ENCODE results near the gene ANO6.

DNA sequence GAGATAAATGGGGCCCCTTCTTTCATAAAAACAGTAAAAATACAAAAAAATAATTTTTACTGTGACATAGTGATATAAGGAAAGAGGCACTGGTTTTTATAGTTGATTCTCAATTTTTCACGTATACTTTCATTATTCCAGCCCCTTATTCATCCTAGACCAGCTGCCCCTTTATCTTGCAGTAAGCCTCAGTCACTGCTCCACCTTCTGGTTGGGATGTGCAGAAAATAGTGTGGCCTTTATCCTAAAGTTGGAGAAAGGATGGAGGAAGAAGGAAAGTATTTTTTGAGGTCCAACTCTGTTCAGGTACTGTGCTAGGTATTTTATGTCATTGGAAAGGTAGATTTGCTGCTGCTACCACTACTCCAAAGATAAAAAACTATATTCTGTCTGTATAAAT lies 172.7 kb downstream of the ANO6 start:
- TF ChIP-seq ZNF138 (CRISPR knock-in tag; conservative IDR thresholded peaks at IDR 0.05) = no peak
- no peak for TF ChIP-seq CTCF (IDR thresholded peaks at IDR 0.05)
- TF ChIP-seq NFYB (CRISPR knock-in tag; conservative IDR thresholded peaks at IDR 0.05; ENCODE audit: low read depth) = no peak

Data from WTC11 (cell line).